ENCODE data around the gene CDH23. TPM values are rescaled to one million over a fixed set of nuclear protein-coding genes. Genes with fewer than 3 reads are reported as not detected.

CDH23 gene
- total RNA-seq, 1 experiment from 2014 or later: not detected

GRCh38 chr10:71542478-71542877, 145.8 kb downstream of the CDH23 start:
- Histone ChIP-seq H3K4me1 (ENCODE audit: insufficient read depth, low read length) (no peaks in the 10 kb centered on the region), H2AFZ (ENCODE audit: low read length) (no peak overlapping the region), H3K9me2 (replicated peaks; ENCODE audit: low read length) (no peaks in the 10 kb centered on the region), H3F3A (ENCODE audit: low read length, unreplicated experiment) (no peaks in the 10 kb centered on the region), H4K20me1 (ENCODE audit: low read length) (no peaks in the 10 kb centered on the region), H3K36me3 (ENCODE audit: low read depth, low read length) (no peaks in the 10 kb centered on the region), H3K9ac (ENCODE audit: low read length) (no peak overlapping the region), H3K4me3 (ENCODE audit: low read length) (no peak overlapping the region), H3K79me2 (ENCODE audit: low read length) (no peaks in the 10 kb centered on the region), H3K27ac (ENCODE audit: low read length) (no peak overlapping the region), H3K9me3 (ENCODE audit: low read length) (no peaks in the 10 kb centered on the region), H3K4me2 (ENCODE audit: low read length) (no peak overlapping the region), H3K27me3 (ENCODE audit: low read length) (peaks cover 75% of the 10 kb centered on the region)
- no TSS peak for BruUV-seq (replicated peaks)
- no peak for ATAC-seq
- CTCF ChIA-PET: no interaction called here
- POLR2A ChIA-PET (ENCODE audit: unreplicated experiment): no interaction called here
- intact Hi-C loops (cut with micrococcal nuclease): no loop called here
- DNase-seq: no peak
- TF ChIP-seq, protein P1, sequence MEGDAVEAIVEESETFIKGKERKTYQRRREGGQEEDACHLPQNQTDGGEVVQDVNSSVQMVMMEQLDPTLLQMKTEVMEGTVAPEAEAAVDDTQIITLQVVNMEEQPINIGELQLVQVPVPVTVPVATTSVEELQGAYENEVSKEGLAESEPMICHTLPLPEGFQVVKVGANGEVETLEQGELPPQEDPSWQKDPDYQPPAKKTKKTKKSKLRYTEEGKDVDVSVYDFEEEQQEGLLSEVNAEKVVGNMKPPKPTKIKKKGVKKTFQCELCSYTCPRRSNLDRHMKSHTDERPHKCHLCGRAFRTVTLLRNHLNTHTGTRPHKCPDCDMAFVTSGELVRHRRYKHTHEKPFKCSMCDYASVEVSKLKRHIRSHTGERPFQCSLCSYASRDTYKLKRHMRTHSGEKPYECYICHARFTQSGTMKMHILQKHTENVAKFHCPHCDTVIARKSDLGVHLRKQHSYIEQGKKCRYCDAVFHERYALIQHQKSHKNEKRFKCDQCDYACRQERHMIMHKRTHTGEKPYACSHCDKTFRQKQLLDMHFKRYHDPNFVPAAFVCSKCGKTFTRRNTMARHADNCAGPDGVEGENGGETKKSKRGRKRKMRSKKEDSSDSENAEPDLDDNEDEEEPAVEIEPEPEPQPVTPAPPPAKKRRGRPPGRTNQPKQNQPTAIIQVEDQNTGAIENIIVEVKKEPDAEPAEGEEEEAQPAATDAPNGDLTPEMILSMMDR (conservative IDR thresholded peaks at IDR 0.05; ENCODE audit: low read depth, low read length): no peak
- no peak for TF ChIP-seq EZH2 (IDR thresholded peaks at IDR 0.05; ENCODE audit: low read length, unreplicated experiment)
- TF ChIP-seq EZH2phosphoT487 (IDR thresholded peaks at IDR 0.05; ENCODE audit: borderline replicate concordance, low read length): no peak

DNA sequence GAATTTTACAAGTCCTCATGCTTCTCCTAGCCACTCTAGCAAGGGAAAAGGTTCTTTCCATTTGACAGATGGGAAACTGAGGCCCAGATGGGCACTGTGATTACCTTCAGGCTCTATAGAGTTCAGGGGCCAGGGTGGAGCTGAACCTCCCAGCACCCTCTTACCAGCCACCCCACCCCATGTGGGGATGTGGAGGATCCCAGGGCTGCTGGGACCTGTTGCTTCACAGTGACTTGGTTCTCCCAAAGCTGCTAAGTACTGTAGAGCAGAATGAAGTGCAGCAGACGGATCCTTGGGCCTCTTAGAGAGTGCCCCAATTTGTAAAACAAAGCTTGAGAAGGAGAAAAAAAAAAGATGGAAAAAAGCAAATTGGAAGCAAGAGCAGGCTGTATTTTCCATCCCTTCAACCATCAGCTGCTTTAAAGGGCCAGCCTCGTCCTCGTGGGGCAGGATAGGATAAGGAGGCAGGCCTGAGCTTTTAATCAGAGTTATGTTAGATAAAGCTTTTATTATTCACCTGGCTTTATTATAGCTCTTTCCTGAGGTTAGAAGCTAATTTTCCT, 147.0 kb downstream of the CDH23 start:
- Histone ChIP-seq H3K27me3 (ENCODE audit: low read length) (peaks cover 65% of the 10 kb centered on the region), H3K4me2 (ENCODE audit: low read length) (no peak overlapping the region), H2AFZ (ENCODE audit: low read length) (no peak overlapping the region), H3K4me1 (ENCODE audit: insufficient read depth, low read length) (no peaks in the 10 kb centered on the region), H3K9me2 (replicated peaks; ENCODE audit: low read length) (no peaks in the 10 kb centered on the region), H3F3A (ENCODE audit: low read length, unreplicated experiment) (no peaks in the 10 kb centered on the region), H3K4me3 (ENCODE audit: low read length) (no peak overlapping the region), H3K9ac (ENCODE audit: low read length) (no peak overlapping the region), H3K79me2 (ENCODE audit: low read length) (no peaks in the 10 kb centered on the region), H3K27ac (ENCODE audit: low read length) (no peak overlapping the region), H3K36me3 (ENCODE audit: low read depth, low read length) (no peaks in the 10 kb centered on the region), H3K9me3 (ENCODE audit: low read length) (no peaks in the 10 kb centered on the region), H4K20me1 (ENCODE audit: low read length) (no peaks in the 10 kb centered on the region)
- CTCF ChIA-PET: no interaction called here
- ATAC-seq (no peak), DNase-seq (no peak)
- TF ChIP-seq EZH2 (IDR thresholded peaks at IDR 0.05; ENCODE audit: low read length, unreplicated experiment): no peak
- no peak for TF ChIP-seq EZH2phosphoT487 (IDR thresholded peaks at IDR 0.05; ENCODE audit: borderline replicate concordance, low read length)
- POLR2A ChIA-PET (ENCODE audit: unreplicated experiment): no interaction called here
- intact Hi-C loops (cut with micrococcal nuclease): no loop called here
- no TSS peak for BruUV-seq (replicated peaks)

DNA sequence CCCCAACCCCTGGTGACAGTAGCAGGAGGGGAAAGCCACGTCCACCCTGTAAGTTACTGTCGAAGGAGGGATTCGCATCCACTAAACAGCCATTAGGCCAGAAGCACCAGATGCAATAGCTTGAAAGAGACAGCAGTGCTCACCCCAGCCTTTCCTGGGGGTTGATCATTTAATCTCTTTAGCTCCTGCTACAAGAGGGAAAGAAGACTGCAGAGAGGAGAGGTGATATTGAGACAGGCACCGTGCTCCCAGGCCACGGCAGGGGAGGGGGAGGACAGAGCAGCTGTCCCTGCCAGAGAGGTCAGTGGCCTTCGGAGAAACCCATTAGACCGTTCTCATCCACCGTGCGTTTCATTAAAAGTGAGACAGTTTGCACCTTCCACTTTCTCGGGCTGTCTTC, 148.3 kb downstream of the CDH23 start:
- H3K27me3 ChIP-seq (ENCODE audit: low read length): peaks cover 59% of the 10 kb centered on the region
- no peaks in the 10 kb centered on the region for H3K9me2 ChIP-seq (replicated peaks; ENCODE audit: low read length)
- DNase-seq (no peak), ATAC-seq (no peak)
- BruUV-seq (replicated peaks): no TSS peak
- no peaks in the 10 kb centered on the region for H4K20me1 ChIP-seq (ENCODE audit: low read length)
- no peaks in the 10 kb centered on the region for H3K36me3 ChIP-seq (ENCODE audit: low read depth, low read length)
- no peaks in the 10 kb centered on the region for H3F3A ChIP-seq (ENCODE audit: low read length, unreplicated experiment)
- H3K9ac ChIP-seq (ENCODE audit: low read length): no peak overlapping the region
- H3K4me1 ChIP-seq (ENCODE audit: insufficient read depth, low read length): no peaks in the 10 kb centered on the region
- intact Hi-C loops (cut with micrococcal nuclease): no loop called here
- no peak for TF ChIP-seq EZH2 (IDR thresholded peaks at IDR 0.05; ENCODE audit: low read length, unreplicated experiment)
- TF ChIP-seq EZH2phosphoT487 (IDR thresholded peaks at IDR 0.05; ENCODE audit: borderline replicate concordance, low read length): no peak
- TF ChIP-seq, protein P1 (conservative IDR thresholded peaks at IDR 0.05; ENCODE audit: low read depth, low read length): no peak
- CTCF ChIA-PET: no interaction called here
- no peaks in the 10 kb centered on the region for H3K79me2 ChIP-seq (ENCODE audit: low read length)
- no peak overlapping the region for H3K4me3 ChIP-seq (ENCODE audit: low read length)
- H2AFZ ChIP-seq (ENCODE audit: low read length): no peak overlapping the region
- H3K9me3 ChIP-seq (ENCODE audit: low read length): no peaks in the 10 kb centered on the region
- no peak overlapping the region for H3K27ac ChIP-seq (ENCODE audit: low read length)
- no peak overlapping the region for H3K4me2 ChIP-seq (ENCODE audit: low read length)
- POLR2A ChIA-PET (ENCODE audit: unreplicated experiment): no interaction called here
